Urothelium cell line (cell line): ENCODE data around the gene GOLGA8A.
A peak's percentile ranks its signal among the peaks of the same experiment; 100 is the strongest.
"Not testable (repeated sequence)": the region's sequence is repeated elsewhere in the genome, so short reads cannot be mapped to it uniquely, and the experiment has no call there.

ENCODE experiments used
- DNase-seq: peaks from one replicate; pipeline ENCODE4 v3.0.0; 2011; ENCODE audit warnings: low spot score, mixed read lengths
- FAIRE-seq: peaks from 2 replicates; lab custom pipeline; 2011; peaks lifted over from hg19 to GRCh38; lab: Jason Lieb, UNC

Gene GOLGA8A, protein sequence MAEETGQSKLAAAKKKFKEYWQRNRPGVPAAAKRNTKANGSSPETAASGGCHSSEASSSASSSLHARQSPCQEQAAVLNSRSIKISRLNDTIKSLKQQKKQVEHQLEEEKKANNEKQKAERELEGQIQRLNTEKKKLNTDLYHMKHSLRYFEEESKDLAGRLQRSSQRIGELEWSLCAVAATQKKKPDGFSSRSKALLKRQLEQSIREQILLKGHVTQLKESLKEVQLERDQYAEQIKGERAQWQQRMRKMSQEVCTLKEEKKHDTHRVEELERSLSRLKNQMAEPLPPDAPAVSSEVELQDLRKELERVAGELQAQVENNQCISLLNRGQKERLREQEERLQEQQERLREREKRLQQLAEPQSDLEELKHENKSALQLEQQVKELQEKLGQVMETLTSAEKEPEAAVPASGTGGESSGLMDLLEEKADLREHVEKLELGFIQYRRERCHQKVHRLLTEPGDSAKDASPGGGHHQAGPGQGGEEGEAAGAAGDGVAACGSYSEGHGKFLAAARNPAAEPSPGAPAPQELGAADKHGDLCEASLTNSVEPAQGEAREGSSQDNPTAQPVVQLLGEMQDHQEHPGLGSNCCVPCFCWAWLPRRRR

DNA sequence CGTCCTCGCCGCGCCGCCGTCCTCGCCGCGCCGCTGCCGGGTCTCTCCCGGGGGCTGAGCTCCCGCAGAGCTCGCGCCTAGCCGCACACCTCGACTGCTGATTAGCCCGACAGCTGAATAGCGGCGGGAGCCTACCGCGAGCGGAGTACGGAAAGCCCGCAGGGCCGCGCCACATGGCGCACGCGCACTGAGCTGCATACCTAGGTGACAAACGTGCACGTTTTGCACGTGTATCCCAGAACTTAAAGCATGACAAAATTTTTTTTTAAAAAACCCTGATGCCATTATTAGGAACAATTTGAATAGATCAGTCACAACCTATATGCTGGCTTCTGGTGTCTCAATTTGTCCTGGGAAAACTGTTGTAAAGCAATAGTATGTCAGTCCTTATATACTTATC, at the start of gene GOLGA8A:
Gene GOLGA8A (minus strand): TSS at position 122 of the 400 bp plus-strand sequence. CDS start 48,117 bp downstream, outside the sequence.
- peak; percentile 61 for DNase-seq
- no peak for FAIRE-seq

DNA sequence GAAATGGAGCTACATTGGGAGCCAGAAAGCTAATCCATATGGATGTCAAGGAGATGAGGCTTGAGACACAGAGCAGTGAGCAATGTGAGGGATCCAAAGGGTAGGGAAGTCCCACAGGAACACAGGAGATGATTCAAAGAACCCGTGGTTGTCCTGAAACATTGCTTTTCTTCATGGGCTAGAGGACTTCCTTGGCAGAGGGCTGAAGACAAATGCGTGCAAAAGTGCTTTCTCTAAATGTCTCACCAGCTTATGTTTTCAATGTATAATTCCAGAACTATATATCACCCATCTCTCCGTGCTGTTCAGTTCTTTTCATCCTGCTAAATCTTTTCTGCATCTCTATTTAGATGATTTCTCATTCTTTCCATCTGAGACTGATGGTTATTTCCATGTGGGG, 46.0 kb upstream of the GOLGA8A start:
- DNase-seq, result no peak
- FAIRE-seq, result no peak

DNA sequence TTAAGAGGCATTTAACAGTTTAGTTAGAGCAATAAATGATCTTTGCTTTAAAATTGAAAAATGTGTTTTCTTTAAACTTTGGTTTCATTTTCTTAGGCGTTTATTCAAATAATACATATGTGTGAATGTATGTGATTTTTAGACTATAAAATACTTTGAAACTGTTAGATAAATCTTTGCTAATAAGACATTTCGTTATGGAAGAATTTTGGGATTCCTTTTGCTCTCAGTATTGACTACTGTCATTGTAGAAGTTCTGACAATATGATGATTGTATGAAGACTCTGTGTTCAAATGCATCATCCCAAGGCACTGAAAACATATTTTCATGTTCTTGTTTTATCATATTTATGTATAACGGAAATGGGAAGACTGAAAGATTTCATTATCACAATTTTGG, 43.8 kb upstream of the GOLGA8A start:
- FAIRE-seq (no peak), DNase-seq (no peak)

GRCh38 chr15:34473840-34474239, 36.2 kb upstream of the GOLGA8A start:
- FAIRE-seq, result no peak
- DNase-seq, result no peak

- FAIRE-seq, result no peak
- no peak for DNase-seq
Measured at GRCh38 chr15:34472947-34473346, 35.3 kb upstream of the GOLGA8A start.

DNA sequence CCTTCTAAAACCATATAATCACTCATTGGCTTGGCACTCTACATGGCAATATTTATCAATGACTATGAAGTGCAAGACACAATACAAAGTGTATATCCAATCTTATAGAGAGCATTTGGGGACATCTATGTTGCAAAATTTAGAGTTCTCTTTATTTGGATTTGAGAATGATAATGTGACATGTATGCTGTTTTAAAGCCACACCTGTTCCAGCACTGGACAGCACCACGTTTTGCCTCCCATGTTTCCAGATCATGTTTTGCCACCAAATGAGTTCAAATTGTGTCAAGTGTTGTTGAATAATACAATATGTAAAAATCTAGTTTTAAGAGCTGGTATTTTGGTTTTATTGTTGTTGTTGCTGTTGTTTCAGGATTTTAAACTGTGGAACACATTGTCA, 33.3 kb upstream of the GOLGA8A start:
- DNase-seq (no peak), FAIRE-seq (no peak)

GRCh38 chr15:34470091-34470490, 32.5 kb upstream of the GOLGA8A start:
- FAIRE-seq (no peak), DNase-seq (peak; percentile 3)

DNA sequence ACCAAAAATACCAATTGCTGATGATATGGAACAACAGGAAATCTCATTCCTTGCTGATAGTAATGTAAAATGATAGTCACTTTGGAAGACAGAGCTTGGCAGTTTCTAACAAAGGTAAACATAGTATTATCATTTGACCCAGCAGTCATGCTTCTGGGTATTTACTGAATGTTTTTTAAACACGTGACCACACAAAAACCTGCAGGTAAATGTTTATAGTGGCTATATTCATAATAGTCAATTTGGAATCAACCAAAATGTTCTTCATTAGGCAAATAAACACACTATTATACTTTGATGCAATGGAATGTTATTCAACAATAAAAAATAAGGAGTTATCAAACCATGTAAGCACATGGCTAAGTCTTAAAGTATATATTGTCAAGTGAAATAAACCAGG, 24.1 kb upstream of the GOLGA8A start:
- DNase-seq (no peak), FAIRE-seq (no peak)

DNA sequence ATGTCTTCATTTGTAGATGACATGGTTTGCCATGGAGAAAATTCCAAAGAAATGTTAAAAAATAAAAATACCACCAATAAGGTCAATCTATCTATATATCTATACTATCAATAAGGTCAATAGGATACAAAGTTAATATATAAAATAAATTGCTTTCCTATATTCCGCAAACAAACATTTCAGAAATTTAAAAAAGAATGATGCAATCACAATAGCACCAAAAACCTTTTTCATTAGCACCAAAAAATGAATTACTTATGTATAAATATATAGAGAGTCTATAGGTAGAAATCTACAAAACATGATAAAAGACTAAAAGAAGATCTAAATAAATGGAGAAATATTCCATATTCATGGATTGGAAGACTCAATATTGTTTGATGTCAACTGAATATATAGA, 22.8 kb upstream of the GOLGA8A start:
- no peak for DNase-seq
- no peak for FAIRE-seq

- DNase-seq (no peak), FAIRE-seq (no peak)
Measured at GRCh38 chr15:34456658-34457057, 19.1 kb upstream of the GOLGA8A start.

DNA sequence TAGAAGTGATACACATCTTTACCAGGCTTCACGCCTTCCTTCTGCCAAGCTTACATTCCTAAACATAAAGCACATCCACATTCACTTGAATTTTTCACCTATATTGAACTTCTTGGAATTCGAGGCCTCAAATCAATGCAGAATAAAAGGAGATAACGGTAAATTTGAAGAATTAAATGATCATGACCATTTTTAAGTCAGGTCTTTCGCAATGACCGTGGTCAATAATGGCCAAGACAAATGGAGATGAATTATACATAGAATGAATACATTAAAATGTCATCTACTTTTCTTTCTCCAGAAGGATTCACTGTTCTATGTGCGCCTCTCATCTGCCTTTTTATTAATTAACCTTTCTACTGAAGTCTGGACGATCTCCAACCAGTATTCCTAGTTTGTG, 5.3 kb upstream of the GOLGA8A start:
- FAIRE-seq, result no peak
- no peak for DNase-seq

DNA sequence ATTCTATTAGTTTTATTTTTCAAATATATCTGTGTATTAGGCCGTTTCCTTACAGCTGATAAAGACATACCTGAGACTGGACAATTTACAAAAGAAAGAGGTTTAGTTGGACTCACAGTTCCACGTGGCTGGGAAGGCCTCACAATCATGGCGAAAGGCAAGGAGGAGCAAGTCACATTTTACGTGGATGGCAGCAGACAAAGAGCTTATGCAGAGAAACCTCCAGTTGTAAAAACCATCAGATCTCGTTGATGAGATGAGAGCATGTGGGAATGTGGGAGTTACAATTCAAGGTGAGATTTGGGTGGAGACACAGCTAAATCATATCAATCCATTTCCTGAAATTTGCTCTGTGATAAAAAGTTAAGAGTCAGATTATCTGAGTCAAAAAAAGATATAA, 2.3 kb upstream of the GOLGA8A start:
- FAIRE-seq (no peak), DNase-seq (no peak)

GRCh38 chr15:34436956-34437442, 609 bp downstream of the GOLGA8A start:
- DNase-seq (peak; percentile 4), FAIRE-seq (no peak)

DNA sequence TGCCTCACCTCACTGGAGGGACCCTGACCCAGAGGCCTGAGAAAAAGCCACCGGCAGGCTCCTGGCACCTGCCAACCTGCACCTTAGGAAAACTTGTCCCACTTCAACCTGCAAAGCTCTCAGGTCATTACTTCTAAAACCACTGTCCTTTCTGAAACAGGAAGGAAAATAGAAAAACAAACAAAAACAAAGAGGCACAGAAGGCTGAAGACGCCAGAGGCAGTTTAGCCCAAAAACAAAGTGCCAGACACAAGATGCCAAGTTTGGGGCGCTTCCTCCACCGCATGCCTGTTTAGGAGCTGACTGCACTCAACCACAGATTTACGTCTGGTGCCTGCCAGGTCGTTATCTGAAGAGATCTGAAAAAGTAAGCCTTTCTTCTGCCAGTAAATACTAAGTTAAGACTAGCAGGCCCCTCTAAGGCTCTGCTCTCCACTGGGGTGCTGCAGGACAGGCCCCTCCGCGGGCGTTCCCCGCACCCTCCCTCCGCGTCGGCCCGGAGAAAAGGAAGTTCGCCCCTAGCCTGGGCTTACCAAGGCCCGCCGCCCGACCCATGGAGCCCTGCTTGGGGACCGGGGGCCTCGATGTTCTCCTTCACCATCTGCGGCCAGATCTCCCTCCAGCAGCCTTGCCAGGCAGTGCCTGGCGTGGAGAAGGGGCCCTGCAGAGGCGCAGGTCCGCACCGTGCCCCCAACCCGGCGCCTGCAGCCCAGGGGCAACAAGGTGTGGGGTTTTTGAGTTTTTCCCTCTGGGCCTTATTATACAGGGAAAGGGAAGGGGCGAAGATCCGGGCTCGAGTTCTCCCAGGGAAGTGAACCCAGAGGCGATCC, 1.3 kb downstream of the GOLGA8A start:
- DNase-seq (no peak), FAIRE-seq (no peak)

DNA sequence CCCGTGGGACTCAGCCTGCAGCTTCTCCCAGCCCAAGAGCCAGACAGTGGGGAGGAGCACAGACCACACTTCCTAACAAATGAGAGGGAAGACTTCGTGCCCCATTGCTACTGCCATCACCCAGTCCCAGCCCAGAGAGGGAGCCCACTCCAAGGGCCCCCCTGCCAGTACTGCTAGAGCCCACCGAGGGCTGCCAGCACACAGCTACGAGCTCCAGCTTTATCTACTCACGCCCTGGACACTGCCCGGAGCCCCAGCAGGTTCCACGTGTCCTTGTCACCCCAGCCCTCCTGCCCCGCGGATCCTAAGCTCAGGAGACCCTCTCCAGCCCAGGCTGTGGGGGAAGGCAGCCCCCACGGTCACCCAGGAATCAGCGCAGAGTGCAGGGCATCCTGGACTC, 1.9 kb downstream of the GOLGA8A start:
- DNase-seq (no peak), FAIRE-seq (no peak)

DNA sequence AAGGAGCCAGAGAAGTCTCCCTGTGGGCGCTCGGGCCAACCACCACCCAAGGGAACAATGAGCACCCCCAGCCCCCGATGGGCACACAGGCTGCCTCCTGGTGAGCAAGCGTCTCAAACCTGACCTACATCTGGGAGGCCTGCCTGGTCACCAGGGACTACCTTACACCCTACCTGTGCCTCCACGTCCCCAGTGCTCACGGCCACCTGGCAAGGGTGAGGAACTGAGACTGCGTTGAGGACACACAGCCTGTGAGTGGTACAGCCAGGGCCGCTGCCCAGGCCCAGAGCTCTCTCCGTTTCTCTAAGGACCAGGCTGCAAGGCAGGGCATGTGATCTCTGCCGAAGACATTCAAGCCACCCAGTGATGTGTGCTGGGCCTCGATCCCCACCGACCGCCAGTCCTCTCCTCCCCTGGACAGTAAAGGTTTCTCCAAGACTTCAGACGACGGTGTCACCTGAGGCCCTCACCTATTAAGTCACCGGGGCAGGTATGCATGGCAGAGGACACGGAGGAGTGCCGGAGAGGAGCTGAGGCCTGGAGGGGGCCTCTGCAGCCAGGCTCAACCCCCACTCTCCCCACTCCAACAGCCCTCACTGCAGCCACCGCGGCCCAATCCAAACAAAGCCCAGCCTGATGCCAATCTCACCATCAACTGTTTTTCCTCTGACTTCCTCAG, 2.8 kb downstream of the GOLGA8A start:
- DNase-seq (no peak), FAIRE-seq (no peak)

GRCh38 chr15:34433956-34434626, 3.5 kb downstream of the GOLGA8A start:
- FAIRE-seq, DNase-seq: not testable (repeated sequence)

DNA sequence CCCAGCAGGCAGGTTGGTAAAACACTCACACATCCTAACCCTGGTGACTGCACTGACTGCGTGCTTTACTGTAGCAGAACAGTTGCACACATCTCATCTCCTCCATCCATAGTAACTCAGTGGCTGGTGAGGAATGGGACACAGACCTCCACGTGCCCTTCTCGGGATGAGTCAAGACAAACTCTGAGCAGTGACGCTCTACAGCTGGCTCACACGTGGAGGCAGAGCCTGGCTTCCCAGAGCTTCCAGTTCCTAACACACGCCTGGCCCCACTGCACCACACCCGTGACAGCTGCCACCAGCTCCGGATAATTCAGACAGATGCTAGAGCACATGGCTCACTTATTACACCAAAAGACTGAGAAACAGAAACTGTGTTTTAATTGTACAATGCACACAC, 7.0 kb downstream of the GOLGA8A start:
- FAIRE-seq, DNase-seq: not testable (repeated sequence)

DNA sequence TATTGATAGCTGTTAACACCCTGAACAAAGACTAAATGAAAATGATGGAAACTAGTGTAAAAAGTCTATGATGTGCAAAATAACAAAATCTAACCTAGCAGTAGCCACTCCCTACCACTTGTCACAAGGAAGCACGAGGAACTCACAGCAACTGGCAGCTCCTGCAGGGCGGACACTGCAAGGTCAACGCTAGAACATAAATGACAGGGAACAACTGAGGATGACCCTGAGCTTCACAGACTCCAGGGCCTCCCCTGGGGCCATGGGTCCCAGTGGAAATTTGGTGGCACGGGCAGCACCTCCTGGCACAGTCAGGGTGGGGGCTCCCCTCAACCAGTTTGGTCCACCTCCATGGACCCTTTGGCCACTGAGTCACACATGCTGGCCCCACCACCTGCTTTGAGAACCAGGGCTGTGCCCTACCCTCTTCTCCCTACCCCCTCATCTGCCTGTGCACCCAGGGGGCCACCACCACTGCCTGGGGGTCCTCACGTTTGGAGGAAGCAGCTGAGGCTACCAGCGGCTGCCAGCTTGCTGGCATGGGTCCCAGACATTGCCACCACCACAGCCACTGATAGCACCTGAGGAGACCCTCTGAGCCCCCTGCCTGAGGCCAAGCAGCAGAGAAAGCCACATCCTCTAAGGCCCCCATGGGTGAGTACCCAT, 14.1 kb downstream of the GOLGA8A start:
- not testable (repeated sequence) for FAIRE-seq, DNase-seq

DNA sequence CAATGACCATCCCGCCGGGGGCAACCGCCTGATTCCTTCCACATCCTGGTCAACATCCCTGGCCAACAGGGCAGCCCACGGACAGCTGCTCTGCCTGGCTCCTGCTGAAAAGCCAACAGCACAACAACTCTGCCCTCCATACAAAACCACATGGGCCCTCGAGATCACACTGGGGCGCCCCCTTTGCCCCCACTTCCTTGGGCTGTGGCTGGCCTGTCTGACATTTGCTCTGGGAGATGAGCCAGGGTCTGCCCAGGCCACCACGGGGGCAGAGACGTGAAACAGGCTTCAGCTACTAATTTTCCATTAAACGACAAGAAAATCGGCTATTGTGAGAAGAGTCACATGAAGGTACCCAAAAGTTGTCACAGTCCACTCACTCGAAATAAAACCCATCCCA, 16.7 kb downstream of the GOLGA8A start:
- FAIRE-seq, DNase-seq: not testable (repeated sequence)
